Large intestine (tissue), 3 donors: Measurements from ENCODE around the gene FBXL7. TPM values are rescaled to one million over a fixed set of nuclear protein-coding genes. Genes with fewer than 3 reads are reported as not detected.

Source experiments
- DNase-seq, 2 donors: peaks; one replicate each; pipeline versions ENCODE4 v3.0.0 to v3.0.0-alpha.2; 2013
- H3K27ac ChIP-seq: one replicate; pipeline ENCODE4 v1.5.1; 2013; ENCODE audit warnings: low read length
- H3K27me3 ChIP-seq: 2 replicates; pipeline ENCODE4 v1.6.1; 2013; ENCODE audit warnings: low read length; ENCODE audit not compliant: control insufficient read depth, insufficient read depth
- H3K36me3 ChIP-seq: 2 replicates; pipeline ENCODE4 v1.6.1; 2013; ENCODE audit warnings: low read length; ENCODE audit not compliant: control insufficient read depth, insufficient read depth
- H3K4me1 ChIP-seq: one replicate; pipeline ENCODE4 v1.6.1; 2013; ENCODE audit warnings: low read length; ENCODE audit not compliant: control insufficient read depth, insufficient read depth
- H3K4me3 ChIP-seq: one replicate; pipeline ENCODE4 v1.5.1; 2013; ENCODE audit warnings: low read length
- H3K9me3 ChIP-seq: one replicate; pipeline ENCODE4 v1.6.1; 2013; ENCODE audit warnings: mild to moderate bottlenecking, low read depth, low read length, moderate library complexity; ENCODE audit not compliant: control insufficient read depth
- WGBS: methylation state at CpG from one replicate; pipeline ENCODE4 v1.1.5; 2013; ENCODE audit warnings: low lambda C conversion rate; ENCODE audit not compliant: insufficient coverage; 5-methylcytosine and 5-hydroxymethylcytosine counted together
- polyA plus RNA-seq: library from polyadenylated mRNA; unstranded; fragments of 120-200 nt; gene quantifications from one replicate; pipeline ENCODE4 v1.2.1, GENCODE V29; 2013

The FBXL7 gene
- polyA plus RNA-seq, 1 donor = 7.2 TPM

DNA sequence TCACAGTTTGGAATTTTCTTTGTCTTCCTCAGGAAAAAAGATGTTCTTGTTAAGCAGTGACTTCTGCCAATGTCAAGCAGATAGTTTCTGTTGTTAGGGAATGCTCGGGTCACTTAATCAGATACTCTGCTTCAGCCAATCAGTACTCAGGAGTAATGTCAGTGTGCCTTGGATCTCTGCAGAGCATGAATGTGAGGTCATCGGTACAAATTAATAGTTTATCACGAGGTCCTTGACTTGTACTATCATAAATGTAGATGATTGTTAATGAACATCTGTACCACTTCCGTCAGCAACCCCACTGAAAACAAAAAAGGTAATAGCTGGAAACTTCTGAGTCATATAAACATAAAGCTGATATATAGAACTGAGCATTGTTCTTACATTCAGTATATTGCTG, 73.6 kb downstream of the FBXL7 start:
- no CpG with 5 or more reads among the region's 4 CpGs for WGBS
- H3K27ac ChIP-seq = no peak overlapping the region
- no peaks in the 10 kb centered on the region for H3K4me1 ChIP-seq
- H3K27me3 ChIP-seq = no peaks in the 10 kb centered on the region
- no peaks in the 10 kb centered on the region for H3K36me3 ChIP-seq
- no peaks in the 10 kb centered on the region for H3K9me3 ChIP-seq
- H3K4me3 ChIP-seq = no peak overlapping the region
- no peak for DNase-seq

DNA sequence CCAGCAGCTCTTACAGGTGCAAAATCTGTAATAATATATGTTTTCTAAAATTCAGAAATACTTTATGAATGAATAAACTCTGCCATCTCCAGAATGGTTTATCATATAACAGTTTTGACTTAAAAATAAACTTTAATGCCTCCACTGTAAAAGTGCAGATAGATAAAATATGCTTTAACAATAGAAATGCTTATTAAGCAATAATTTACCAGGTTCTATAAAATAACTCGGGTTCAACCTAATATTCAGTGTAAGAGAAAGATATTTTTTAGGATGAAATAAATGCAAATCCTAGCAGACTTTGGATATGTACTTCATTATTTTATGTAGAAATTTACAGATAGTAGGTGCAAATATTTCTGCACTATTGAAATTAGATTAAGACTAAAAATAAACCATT, 74.1 kb downstream of the FBXL7 start:
- Histone ChIP-seq H3K4me1 (no peaks in the 10 kb centered on the region), H3K27ac (no peak overlapping the region), H3K36me3 (no peaks in the 10 kb centered on the region), H3K9me3 (no peaks in the 10 kb centered on the region), H3K27me3 (no peaks in the 10 kb centered on the region), H3K4me3 (no peak overlapping the region)
- WGBS = 83% methylated on average over 1 of the region's 1 CpG
- DNase-seq = no peak

DNA sequence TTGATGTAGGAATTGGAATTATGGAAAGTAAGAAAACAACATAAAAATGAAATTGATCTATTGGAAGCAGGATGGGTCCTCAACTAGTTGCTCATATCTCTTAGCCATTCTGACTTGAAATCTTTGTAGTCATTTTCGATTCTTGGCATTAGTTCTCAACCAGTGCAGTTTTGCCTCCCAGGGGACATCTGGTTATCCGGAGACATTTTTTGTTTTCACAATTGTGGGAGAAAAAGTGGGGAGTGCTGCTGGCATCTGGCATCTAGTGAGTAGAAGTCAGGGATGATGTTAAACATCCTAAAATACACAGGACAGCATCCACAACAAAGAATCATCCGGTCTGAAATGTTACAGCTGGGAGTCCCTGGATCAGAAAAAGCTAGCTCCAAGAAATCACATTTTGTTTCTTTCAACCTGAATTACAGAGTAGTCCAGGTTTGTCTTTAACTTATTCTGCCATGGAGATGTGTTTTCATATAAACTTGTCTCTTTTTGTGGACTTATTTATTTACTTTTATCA, 74.9 kb downstream of the FBXL7 start:
- no peak for DNase-seq
- Histone ChIP-seq H3K27me3 (no peaks in the 10 kb centered on the region), H3K4me1 (no peaks in the 10 kb centered on the region), H3K36me3 (no peaks in the 10 kb centered on the region), H3K27ac (no peak overlapping the region), H3K4me3 (no peak overlapping the region), H3K9me3 (no peaks in the 10 kb centered on the region)
- WGBS = 80% methylated on average over 1 of the region's 3 CpGs

DNA sequence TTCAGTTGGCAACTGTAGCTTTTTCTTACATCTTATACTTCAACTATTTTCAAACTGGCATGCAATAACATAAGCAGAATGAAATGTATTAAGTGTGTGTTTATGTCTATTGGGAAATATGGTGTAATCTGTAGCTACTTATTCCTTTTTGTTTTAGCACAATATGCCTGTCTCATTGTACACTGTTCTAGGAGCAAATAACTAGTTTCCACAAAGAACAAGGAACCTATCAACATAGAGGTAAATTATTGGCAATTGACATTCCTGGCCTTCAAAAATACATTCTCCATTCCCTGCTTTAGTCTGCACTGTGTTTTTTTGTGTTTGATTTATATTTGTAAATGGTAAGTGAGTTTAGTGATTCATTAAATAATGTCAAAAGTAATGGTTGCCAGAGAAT, 75.7 kb downstream of the FBXL7 start:
- Histone ChIP-seq H3K27ac (no peak overlapping the region), H3K36me3 (no peaks in the 10 kb centered on the region), H3K9me3 (no peaks in the 10 kb centered on the region), H3K27me3 (no peaks in the 10 kb centered on the region), H3K4me1 (no peaks in the 10 kb centered on the region), H3K4me3 (no peak overlapping the region)
- DNase-seq = no peak

DNA sequence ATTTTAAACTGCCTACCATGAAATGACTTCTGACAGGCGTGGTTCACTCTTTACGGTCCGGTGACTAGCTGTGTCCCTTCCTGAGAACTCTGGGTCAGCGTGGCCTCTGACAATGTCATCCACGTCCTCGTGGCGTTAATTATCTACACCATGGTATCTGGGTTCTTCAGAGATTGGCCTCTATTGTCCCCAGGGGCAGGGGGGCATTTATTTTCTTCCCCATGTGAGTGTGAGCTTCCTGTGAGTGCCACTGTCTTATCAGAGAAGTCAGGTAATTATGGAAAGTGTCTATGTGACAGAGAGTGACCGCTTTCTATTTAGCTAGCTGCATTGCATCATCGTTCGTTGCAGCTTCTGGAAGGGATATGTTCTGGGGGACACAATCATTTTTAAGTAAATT, 77.2 kb downstream of the FBXL7 start:
- no peaks in the 10 kb centered on the region for H3K4me1 ChIP-seq
- no peak overlapping the region for H3K27ac ChIP-seq
- H3K27me3 ChIP-seq = no peaks in the 10 kb centered on the region
- H3K9me3 ChIP-seq = no peaks in the 10 kb centered on the region
- H3K36me3 ChIP-seq = no peaks in the 10 kb centered on the region
- WGBS = no CpG with 5 or more reads among the region's 10 CpGs
- DNase-seq = no peak
- H3K4me3 ChIP-seq = no peak overlapping the region

DNA sequence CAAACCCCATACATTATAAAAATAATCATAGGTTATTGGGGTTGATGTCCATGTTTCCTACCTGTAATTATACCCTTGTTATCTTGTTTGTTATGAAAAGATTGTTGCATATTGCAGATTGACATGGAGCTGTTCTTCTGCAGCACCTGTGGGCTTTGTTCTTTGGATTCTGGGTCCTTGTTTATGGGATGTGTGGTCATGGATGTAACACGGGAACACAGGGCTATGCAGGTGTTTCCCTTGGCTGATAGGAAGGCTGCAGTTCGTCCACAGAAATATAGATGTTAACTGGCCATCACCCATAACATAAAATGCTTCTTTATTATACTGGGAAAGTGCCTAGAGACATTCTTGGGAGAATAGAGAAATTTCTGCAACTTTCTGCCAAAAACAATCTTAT, 77.9 kb downstream of the FBXL7 start:
- H3K27me3 ChIP-seq = no peaks in the 10 kb centered on the region
- WGBS = no CpG with 5 or more reads among the region's 2 CpGs
- H3K9me3 ChIP-seq = no peaks in the 10 kb centered on the region
- H3K36me3 ChIP-seq = no peaks in the 10 kb centered on the region
- H3K4me1 ChIP-seq = no peaks in the 10 kb centered on the region
- no peak for DNase-seq
- H3K27ac ChIP-seq = no peak overlapping the region
- H3K4me3 ChIP-seq = no peak overlapping the region

DNA sequence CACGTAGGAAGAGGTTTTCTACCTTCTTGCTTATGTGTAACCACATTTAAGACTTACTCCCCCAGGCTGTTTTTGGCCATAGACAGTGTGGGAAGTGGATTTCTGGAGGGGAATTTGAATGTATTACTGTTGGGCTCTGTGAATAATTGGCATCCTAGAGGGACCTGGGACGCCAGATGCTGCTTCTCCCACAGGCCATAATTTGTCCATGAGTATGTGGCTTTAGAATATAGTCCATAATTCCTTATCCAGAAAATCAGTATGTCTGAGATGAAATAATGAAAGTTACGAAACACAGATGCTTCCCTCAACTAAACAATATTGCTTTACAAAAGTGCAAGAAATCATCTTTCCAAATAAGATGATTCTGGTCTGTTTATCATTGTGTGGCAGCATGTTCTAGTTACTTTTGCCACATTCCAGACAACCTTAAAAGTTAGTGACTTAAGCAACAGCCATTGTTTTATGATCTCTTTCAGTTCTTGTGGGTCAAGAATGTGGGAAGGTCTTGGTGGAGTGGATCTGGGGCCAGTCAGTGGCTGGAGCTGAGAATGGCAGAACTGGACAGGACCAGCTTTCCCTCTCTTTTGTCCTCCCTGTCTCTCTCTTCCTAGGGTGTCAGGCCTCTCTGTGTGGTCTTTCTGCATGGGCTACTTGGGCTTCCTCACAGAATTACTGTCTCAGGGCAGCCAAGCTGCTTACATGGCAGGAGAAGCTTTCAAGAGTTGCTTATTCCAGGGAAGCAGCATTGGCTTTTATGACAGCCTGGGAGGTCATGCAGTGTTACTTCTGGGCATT, 79.4 kb downstream of the FBXL7 start:
- no peak for DNase-seq
- H3K9me3 ChIP-seq = no peaks in the 10 kb centered on the region
- H3K4me1 ChIP-seq = no peaks in the 10 kb centered on the region
- WGBS = no CpG with 5 or more reads among the region's 3 CpGs
- H3K27ac ChIP-seq = no peak overlapping the region
- H3K27me3 ChIP-seq = no peaks in the 10 kb centered on the region
- no peak overlapping the region for H3K4me3 ChIP-seq
- H3K36me3 ChIP-seq = no peaks in the 10 kb centered on the region

DNA sequence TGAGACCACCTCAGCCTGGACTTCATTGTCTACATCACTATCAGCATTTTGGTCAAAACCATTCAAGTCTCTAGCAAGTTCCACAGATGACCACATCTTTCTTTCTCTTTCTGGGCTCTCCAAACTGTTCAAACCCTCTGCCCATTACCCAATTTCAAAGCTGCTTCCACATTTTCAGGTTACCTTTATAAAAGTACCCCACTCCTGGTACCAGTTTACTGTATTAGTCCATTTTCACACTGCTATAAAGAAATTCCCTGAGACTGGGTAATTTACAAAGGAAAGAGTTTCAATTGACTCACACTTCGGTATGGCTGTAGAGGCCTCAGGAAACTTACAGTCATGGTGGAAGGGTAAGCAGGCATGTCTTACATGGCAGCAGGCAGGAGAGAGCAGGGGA, 84.5 kb downstream of the FBXL7 start:
- no peak overlapping the region for H3K27ac ChIP-seq
- no peak for DNase-seq
- no peaks in the 10 kb centered on the region for H3K9me3 ChIP-seq
- no peaks in the 10 kb centered on the region for H3K4me1 ChIP-seq
- H3K4me3 ChIP-seq = no peak overlapping the region
- no peaks in the 10 kb centered on the region for H3K27me3 ChIP-seq
- no CpG with 5 or more reads among the region's 1 CpG for WGBS
- H3K36me3 ChIP-seq = no peaks in the 10 kb centered on the region

DNA sequence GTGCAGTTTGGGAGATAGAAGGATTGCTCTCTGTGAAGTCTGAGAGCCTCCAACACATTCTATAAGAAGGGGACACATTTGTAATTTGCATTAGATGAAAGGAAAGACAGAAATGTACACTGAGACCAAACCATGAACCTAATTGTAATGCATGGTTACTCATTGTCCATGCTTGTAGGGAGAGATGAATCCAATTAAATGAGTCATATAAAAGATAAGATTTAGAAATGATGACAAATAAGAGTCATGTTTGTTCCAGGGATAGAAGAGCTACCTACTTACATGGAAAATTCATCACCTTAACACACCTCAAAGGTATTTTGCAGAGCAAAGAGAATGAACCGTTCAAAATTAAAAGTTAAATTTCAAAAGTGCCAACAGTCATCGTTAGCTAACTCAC, 85.1 kb downstream of the FBXL7 start:
- Histone ChIP-seq H3K4me1 (no peaks in the 10 kb centered on the region), H3K36me3 (no peaks in the 10 kb centered on the region), H3K9me3 (no peaks in the 10 kb centered on the region), H3K4me3 (no peak overlapping the region), H3K27ac (no peak overlapping the region), H3K27me3 (no peaks in the 10 kb centered on the region)
- 100% methylated on average over 1 of the region's 2 CpGs for WGBS
- no peak for DNase-seq

DNA sequence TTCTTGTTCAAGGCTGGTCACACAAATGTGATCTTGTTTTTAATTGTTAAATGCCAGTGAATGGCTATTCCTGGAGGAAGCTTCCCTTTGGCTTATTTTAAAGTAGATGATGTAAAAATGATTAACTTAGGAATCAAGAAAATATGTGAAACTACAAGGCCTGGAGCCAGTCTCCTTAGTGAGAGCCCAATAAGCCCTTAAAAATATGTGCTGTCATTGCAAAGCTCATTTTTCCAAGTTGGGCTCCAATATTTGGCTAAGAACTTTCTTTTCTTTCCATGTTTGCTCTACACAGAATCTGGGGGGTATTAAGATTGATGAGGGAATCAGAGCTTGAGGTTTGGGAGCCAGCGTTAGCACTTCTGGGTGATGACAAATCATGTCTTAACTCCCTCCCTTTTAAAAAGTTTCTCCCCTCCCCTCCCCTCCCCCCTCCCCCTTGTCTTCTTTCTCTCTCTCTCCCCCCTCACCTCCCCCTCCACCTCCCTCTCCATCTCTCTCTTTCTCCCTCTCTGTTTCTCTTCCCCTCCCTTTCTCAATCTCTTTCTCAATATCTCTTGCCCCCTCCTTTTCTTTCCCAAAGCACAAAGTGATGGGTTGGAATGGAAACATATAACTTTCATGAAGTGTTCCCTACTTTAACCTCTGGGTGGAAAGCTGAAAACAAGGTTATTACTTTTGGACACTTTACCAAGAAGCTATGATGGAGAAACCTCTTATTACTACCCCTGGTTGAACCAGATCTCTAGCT, 86.0 kb downstream of the FBXL7 start:
- no CpG with 5 or more reads among the region's 1 CpG for WGBS
- no peaks in the 10 kb centered on the region for H3K36me3 ChIP-seq
- DNase-seq = no peak

DNA sequence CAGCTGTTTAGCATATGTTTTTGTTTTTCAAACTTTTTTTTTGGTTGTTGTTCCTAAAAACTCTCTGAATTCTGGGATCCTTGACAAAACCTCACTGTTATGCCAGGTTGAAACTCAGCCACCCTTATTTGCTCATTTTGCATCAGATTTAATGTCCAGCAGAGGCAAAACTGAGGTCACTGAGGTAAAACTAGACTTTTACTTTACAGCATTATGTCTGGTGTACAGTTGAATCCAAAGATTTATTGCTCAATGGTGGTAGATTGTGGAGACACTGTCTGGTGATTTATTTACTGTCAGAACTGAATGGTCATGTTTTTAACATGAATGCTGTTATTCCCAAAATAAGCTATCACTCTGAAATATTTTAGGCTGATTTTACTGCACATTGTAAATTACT, 87.9 kb downstream of the FBXL7 start:
- DNase-seq = no peak
- H3K36me3 ChIP-seq = no peaks in the 10 kb centered on the region

More for the DNA sequence above, 86.0 kb downstream of the FBXL7 start:
- Histone ChIP-seq H3K9me3 (no peaks in the 10 kb centered on the region), H3K4me3 (no peak overlapping the region), H3K27me3 (no peaks in the 10 kb centered on the region), H3K4me1 (no peaks in the 10 kb centered on the region), H3K27ac (no peak overlapping the region)

More for the DNA sequence above, 87.9 kb downstream of the FBXL7 start:
- Histone ChIP-seq H3K4me1 (no peaks in the 10 kb centered on the region), H3K27me3 (no peaks in the 10 kb centered on the region), H3K9me3 (no peaks in the 10 kb centered on the region), H3K27ac (no peak overlapping the region), H3K4me3 (no peak overlapping the region)
